Left kidney (tissue), 2 donors: Measurements from ENCODE around the gene NAA35. TPM values are rescaled to one million over a fixed set of nuclear protein-coding genes. Genes with fewer than 3 reads are reported as not detected.
"Not testable (repeated sequence)": the region's sequence is repeated elsewhere in the genome, so short reads cannot be mapped to it uniquely, and the experiment has no call there.

Source experiments
- DNase-seq: peaks from one replicate; pipeline ENCODE4 v3.0.0-alpha.2; 2013
- polyA plus RNA-seq: library from polyadenylated mRNA; unstranded; fragments of 120-200 nt; gene quantifications from one replicate; pipeline ENCODE4 v1.2.1, GENCODE V29; 2013; ENCODE audit not compliant: insufficient read length

Gene NAA35
- polyA plus RNA-seq, 1 donor, result 41.1 TPM

DNA sequence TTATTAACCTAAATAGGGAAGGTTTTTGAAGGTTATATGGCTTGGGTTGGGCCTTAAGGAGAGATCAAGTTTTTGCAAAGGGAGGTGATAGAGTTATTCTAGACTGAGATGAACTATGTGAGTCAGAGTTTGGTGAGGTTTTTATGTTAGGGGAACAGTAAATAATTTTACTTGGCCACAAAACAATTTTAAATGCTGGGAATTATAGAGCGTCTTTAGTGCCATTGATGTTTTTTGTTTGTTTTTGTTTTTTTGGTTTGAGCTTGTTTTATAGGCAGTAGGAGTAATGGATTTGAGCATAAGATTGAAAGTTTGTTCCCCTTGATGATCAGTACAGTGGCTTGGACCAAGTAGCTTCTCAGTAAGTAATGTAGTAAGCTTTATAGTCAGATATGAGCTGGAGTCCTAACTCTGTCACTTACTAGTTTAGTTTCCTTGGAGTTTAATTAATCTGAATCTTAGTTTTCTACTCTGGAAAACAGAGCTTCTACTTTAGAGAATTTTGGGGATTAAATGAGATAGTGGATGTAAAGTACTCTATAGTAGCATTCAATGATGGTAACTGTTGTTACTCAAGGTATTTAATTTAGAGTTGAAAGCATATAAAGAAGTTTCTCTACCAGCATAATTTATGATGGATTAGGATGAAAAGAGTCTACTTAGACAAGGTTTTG, 2.9 kb downstream of the NAA35 start:
- no peak for DNase-seq

- no peak for DNase-seq
These were observed 3.7 kb downstream of the NAA35 start for GRCh38 chr9:85944672-85945071.

DNA sequence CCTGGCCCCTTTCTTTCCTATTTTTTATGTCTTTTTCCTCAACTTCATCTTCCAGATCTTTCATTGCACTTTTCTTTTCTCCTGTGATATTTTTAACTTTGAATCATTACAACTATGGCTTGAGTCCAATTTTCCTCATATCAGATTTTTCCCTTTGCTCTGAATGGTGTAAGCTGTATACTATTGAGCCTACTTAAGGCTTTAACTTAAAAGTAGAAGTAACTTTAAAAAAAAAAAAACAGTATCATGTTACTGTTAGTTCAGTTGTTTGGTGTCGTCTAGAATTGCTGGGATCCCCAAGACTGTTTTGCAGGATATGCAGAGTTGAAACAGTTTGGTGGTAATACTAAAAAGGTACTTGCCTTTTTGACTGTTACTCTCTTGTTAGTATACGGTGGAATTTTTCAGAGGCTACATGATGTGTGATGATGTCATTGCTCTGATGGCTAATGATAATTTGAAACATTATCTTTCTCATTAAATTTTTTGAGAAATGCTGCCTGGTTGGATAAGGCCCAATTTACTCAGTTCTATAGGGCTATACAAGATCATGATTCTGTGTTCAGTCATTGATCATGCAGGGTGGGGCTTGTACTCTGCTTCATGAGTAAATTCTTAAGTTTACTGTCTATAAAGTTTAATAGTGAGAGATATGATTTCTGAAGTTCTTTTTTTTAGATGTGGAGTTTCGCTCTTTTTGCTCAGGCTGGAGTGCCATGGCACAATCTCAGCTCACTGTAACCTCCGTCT, 8.8 kb downstream of the NAA35 start:
- DNase-seq, result no peak

GRCh38 chr9:85959955-85960354, 19.0 kb downstream of the NAA35 start:
- DNase-seq, result no peak

GRCh38 chr9:85960688-85961093, 19.7 kb downstream of the NAA35 start:
- no peak for DNase-seq

DNA sequence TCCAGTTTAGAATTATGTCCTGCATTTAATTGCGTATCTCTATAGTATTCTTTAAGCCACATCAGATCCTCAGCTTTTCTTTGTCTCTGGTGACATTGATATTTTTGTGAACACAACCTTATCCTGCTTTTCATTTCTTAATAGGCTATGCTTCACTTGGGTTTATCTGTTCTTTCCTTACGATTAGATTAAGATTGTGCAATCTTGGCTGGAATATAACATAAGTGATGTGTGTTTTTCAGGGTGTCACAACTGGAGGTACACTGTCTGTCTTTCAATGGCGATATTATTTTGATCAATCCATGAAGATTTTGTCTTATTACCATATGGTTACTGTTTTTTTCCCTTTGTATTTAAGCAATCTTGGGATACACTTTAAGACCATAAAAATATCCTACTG, 23.6 kb downstream of the NAA35 start:
- no peak for DNase-seq

- no peak for DNase-seq
These were observed 24.0 kb downstream of the NAA35 start for GRCh38 chr9:85964949-85965348.

- no peak for DNase-seq
These were observed 28.8 kb downstream of the NAA35 start for GRCh38 chr9:85969727-85970126.

DNA sequence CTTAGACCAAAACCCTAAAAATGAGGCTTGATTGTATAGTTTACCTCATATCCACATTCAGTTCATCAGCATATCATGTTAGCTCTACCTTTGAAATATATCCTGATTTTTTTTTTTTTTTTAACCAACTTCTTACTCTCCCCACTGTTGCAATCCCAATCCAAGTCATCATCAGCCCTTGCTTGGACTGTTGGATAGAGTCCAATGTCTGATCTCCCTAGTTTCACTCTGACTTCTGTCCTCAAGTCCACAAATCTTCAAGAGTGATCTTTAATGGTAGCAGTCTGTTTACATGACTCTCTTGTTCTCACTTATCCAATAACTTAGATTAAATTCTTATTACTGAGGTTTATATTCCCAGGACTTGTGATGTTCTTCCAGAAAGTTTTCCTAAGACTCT, 30.8 kb downstream of the NAA35 start:
- DNase-seq, result no peak

DNA sequence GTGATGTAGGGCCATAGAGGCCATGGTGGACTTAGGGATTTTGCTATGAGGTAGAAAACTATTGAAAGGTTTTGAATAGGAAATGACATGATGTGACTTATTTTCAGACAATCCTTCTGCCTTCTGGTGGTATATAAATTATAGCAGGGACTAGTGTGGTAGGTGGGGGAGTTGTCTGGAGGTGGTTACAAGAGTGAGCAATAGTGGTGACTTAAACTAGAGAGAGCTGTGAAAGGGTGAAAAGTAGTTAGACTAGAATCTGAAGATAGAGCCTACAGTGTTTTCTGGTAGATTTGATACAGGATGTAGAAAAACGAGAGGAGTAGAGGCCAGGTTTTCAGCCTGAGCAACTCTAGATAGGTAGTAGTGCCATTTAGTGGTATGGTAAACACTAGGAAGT, 32.3 kb downstream of the NAA35 start:
- DNase-seq, result no peak

- not testable (repeated sequence) for DNase-seq
These were observed 33.2 kb downstream of the NAA35 start for GRCh38 chr9:85974055-85974547.

DNA sequence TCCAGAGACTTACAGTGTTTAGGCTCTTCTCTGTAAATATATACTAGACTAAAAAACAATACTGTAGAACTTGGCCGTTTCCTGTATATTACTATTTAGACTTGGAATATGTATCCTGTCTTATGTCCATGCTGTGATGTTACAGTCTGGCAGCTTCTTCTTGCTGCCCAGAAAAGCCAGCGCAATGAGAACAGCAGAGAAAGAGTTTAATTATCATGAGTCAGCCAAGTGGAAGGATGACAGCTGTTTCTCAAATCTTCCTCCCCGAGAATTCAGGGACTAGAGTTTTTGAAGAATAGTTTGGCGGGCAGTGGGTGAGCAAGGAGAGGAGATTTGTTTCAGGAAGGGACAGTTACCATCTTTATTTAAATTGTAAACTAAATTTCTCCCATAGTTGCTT, 37.5 kb downstream of the NAA35 start:
- no peak for DNase-seq

DNA sequence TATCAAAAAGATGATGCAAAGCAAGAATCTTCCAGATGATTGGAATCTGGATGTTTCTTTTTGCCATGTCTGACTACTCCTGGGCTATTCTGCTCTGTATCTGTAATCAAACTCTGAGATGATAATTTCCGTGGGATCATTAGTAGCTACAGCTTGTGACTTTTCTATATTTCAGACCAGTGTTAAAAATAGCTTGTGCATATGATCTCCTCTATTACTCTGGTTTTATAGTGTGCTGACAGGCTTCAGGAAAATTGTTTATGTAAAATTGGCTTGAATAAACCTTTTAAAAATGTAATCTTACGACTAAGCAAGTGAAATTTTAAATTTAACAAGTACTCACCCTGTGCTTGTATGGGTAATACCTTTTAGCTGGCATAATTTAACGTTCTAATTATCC, 40.4 kb downstream of the NAA35 start:
- DNase-seq, result no peak

DNA sequence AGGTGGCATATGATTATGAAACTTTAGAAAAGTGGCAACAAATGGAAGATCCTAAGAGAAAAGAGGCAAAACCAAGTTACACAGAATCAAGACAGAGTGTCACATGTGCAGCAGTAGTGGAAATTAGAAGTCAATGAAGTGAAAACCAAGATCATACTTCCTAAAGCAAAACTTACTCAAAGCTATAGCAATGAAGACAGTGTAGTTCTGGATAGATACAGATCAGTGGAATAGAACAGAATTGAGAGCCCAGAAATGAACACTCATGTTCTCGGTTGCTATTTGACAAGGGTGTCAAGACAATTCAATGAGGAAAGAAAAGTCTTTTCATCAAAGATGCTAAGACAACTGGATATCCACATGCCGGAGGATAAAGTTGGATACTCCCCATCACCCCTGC, 43.5 kb downstream of the NAA35 start:
- no peak for DNase-seq

- no peak for DNase-seq
These were observed 46.3 kb downstream of the NAA35 start for GRCh38 chr9:85987236-85987635.

DNA sequence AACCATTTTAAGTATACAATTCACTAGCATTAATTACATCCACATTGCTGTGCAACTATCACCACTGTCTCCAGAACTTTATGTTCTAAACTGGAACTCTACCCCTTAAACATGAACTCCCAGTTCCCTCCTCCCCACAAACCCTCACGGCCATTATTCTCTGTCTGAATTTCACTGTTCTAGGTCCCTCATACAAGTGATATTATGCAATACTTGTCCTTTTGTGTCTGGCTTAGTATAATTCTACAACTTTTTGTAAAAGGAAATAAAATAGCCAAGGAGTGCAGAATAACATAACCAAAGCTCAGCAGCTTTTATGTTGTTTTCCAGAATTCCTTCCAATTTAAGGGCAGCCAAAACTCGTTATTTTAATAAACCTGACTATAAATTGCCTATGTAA, 53.2 kb downstream of the NAA35 start:
- DNase-seq, result no peak

DNA sequence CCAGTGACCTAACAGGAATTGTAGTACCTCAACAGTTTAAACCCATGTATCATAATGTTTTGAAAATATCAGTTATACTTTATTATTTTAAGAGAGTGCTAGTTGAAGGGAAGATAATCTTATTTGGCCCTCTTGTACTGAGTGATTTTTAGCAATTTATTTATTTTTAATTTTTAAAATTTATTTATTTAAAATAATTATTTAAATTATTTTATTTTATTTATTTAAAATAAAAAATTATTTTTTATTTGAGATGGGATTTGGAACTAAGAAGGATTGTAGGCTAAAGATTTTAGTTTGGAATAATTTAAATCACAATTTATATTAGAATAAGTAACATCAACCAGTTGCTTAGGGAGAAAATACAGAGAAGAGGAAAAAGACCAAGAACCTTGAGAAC, 54.2 kb downstream of the NAA35 start:
- no peak for DNase-seq

GRCh38 chr9:85995599-85995998, 54.7 kb downstream of the NAA35 start:
- DNase-seq, result no peak

DNA sequence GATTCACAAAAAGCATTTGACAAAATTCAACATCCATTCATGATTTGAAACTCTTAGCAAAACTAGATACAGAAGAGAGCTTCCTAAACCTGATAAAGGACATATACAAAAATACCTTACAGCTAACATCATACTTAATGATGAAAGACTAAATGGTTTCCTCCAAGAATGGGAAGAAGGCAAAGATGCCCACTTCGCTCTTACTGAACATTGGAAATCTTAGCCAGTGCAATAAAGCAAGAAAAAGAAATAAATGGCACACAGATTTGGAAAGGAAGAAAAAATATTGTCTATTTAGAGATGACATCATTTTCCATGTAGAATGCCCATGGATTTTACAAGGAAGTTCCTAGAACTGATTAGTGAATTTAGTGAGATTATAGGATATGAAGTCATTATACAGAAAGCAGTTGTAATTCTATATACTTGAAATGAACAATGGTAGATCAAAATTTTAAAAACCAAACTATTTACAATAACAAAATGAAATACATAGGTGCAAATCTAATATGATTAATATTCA, 64.4 kb downstream of the NAA35 start:
- no peak for DNase-seq

DNA sequence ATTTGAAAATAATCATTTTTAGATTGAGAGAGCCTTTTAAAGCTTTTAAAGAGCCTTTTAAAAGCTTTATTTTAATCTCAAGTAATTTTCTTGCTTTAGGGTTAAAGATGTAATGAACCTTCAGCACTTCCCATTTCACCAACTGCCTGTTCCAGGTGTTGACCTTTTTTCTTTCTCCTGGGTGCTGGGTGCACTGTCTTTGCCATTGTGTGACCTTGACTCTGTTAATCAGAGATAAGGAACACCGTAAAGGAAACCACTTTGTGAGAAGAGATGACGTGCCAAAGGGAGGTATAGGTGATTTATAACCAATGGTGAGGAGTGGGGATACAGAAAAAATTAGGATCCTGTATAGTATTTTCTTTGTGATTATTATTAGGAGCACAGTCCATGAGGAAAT, 68.2 kb downstream of the NAA35 start:
- no peak for DNase-seq

DNA sequence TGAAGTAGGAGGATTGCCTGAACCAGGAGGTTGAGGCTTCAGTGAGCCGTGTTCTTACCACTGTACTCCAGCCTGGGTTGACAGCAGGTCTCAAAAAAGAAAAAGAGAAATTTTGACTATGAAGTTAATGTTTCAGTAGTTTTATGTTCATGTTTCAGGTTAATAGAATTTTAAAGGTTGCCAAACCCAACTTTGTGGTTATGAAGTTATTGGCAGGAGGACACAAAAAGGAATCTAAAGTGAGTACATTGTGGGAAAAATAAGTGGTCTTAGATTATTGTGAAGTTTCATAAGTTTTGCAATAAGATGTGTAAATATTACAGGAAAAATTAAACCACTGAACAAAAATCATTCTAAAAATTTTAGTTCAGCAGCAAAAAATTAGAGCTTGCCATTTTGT, 79.8 kb downstream of the NAA35 start:
- no peak for DNase-seq

- no peak for DNase-seq
These were observed 80.2 kb downstream of the NAA35 start for GRCh38 chr9:86021166-86021565.

DNA sequence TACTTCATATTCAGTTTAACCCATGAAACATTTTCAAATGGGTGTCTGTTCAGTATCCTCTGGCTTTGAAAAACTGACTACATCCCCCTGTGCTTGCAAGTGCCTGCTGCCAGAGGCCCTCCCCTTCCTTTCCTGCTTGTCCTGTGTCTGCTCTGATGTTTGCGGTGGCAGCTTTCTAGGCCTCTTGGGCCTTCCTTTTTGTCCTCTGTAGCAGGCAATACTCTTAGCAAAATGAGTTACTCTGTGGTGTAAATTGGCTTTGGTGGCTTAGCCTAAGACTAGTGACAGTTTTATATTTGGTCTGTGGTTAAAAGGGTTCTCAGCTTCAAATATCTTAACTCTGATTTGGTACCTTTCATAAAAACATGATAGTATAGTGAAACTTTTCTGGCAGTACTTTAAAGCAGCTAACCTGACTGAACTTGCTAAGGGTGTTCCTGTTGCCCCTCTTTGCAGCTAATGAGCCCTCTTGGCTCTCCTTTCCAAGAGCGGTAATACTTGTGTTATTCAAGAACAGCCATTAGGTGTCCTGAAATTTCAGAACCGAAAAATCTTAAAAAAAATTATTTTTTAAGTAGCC, 81.8 kb downstream of the NAA35 start:
- DNase-seq, result no peak
